Tibial nerve (tissue), 4 donors: Measurements from ENCODE around the gene KRT73. TPM values are rescaled to one million over a fixed set of nuclear protein-coding genes. Genes with fewer than 3 reads are reported as not detected.

Source experiments
- DNase-seq, 2 donors: peaks; one replicate each; pipeline ENCODE4 v3.0.0-alpha.2; 2019; ENCODE audit warnings: low spot score in 2 of 2
- H3K27ac ChIP-seq, 4 donors: fragments of 200-600 bp; sonication (generic) in 3 of 4; one replicate each; pipeline ENCODE4 v1.5.1; 2017 to 2019; ENCODE audit warnings: mild to moderate bottlenecking in 1 of 4
- H3K27me3 ChIP-seq, 2 donors: fragments of 200-600 bp; sonication (generic) in 1 of 2; one replicate each; pipeline versions ENCODE4 v1.5.1 to v1.6.0; 2017 to 2019
- H3K36me3 ChIP-seq, 3 donors: fragments of 200-600 bp; sonication (generic); one replicate each; pipeline ENCODE4 v1.5.1; 2018 to 2019
- H3K4me1 ChIP-seq, 4 donors: fragments of 200-600 bp; sonication (generic) in 3 of 4; one replicate each; pipeline ENCODE4 v1.5.1; 2017 to 2019
- H3K4me3 ChIP-seq, 4 donors: fragments of 200-600 bp; sonication (generic) in 3 of 4; one replicate each; pipeline ENCODE4 v1.5.1; 2017 to 2019; ENCODE audit warnings: mild to moderate bottlenecking in 1 of 4, moderate library complexity in 1 of 4
- H3K9me3 ChIP-seq, 4 donors: fragments of 200-600 bp; sonication (generic) in 3 of 4; one replicate each; pipeline ENCODE4 v1.5.1; 2017 to 2019
- EP300 ChIP-seq, 2 donors: sonication (generic); formaldehyde crosslinking; IDR thresholded peaks; one replicate each; pipeline ENCODE4 v1.6.1; 2017; ENCODE audit warnings: antibody characterized with exemption in 2 of 2, mild to moderate bottlenecking in 1 of 2
- POLR2A ChIP-seq, 2 donors: fragments of 450-650 bp; IDR thresholded peaks; one replicate each; pipeline ENCODE4 v1.6.1; 2017; ENCODE audit warnings: antibody characterized with exemption in 2 of 2, mild to moderate bottlenecking in 2 of 2, moderate library complexity in 2 of 2
- WGBS, 2 donors: methylation state at CpG; one replicate each; pipeline ENCODE4 v1.1.5; 2018; 5-methylcytosine and 5-hydroxymethylcytosine counted together
- total RNA-seq, 4 donors: library from RNA; depleted of rRNA; stranded (reverse); fragments of >200 nt; gene quantifications; one replicate each; pipeline ENCODE4 v1.1.0, GENCODE V29; 2016
- TF ChIP-seq, protein P1 (sequence below), 5 experiments: fragments of 200-600 bp in 3 of 5; fragments of 450-650 bp in 2 of 5; sonication (generic) in 3 of 5; IDR thresholded peaks; one replicate each; pipeline ENCODE4 v1.5.1; 2016 to 2019; ENCODE audit warnings: antibody characterized with exemption in 5 of 5, mild to moderate bottlenecking in 3 of 5, moderate library complexity in 2 of 5

Gene KRT73
- total RNA-seq, 4 donors from 2014 or later: not detected

DNA sequence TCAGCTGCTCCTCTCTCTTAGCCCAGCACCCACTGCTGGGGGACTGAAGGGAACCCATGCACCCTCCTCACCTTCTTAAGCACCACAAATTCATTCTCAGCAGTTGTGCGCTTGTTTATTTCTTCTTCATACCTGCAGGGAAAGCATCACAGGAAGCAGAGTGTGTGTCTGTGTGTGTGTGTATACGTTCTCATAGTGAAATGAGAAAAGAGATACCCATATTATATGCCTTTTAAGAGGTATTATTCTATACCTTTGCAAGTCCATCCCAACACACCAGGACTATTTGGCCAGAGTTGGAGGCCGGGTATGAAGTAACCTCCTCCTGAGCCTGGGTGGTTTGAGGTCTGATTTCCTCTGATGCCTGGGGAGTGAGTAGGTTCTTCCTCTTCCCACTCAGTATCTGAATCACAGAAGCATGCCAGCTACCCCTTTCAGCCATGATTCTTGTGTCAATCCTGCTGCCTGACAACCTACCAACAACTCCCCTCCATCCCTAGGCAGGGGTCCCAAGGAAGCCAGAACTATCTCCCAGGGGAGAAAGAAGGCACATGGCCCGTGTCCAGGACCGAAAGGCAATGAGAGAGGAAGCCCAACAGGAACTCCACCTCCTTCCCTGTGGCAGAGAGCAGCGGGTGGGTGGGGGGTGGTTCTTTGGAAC, 3.0 kb downstream of the KRT73 start:
- H3K4me3 ChIP-seq: no peak overlapping the region
- DNase-seq: no peak
- 52 to 62% methylated on average over 6 of the region's 6 CpGs for WGBS, 2 donors
- no peaks in the 10 kb centered on the region for H3K36me3 ChIP-seq
- no peaks in the 10 kb centered on the region for H3K4me1 ChIP-seq
- no peak overlapping the region for H3K27ac ChIP-seq
- H3K27me3 ChIP-seq: peaks cover 0 to 6% of the 10 kb centered on the region in 2 donors
- TF ChIP-seq EP300 (IDR thresholded peaks at IDR 0.05): no peak
- TF ChIP-seq POLR2A (IDR thresholded peaks at IDR 0.05): no peak
- TF ChIP-seq, protein P1, sequence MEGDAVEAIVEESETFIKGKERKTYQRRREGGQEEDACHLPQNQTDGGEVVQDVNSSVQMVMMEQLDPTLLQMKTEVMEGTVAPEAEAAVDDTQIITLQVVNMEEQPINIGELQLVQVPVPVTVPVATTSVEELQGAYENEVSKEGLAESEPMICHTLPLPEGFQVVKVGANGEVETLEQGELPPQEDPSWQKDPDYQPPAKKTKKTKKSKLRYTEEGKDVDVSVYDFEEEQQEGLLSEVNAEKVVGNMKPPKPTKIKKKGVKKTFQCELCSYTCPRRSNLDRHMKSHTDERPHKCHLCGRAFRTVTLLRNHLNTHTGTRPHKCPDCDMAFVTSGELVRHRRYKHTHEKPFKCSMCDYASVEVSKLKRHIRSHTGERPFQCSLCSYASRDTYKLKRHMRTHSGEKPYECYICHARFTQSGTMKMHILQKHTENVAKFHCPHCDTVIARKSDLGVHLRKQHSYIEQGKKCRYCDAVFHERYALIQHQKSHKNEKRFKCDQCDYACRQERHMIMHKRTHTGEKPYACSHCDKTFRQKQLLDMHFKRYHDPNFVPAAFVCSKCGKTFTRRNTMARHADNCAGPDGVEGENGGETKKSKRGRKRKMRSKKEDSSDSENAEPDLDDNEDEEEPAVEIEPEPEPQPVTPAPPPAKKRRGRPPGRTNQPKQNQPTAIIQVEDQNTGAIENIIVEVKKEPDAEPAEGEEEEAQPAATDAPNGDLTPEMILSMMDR (IDR thresholded peaks at IDR 0.05): no peak
- no peaks in the 10 kb centered on the region for H3K9me3 ChIP-seq

DNA sequence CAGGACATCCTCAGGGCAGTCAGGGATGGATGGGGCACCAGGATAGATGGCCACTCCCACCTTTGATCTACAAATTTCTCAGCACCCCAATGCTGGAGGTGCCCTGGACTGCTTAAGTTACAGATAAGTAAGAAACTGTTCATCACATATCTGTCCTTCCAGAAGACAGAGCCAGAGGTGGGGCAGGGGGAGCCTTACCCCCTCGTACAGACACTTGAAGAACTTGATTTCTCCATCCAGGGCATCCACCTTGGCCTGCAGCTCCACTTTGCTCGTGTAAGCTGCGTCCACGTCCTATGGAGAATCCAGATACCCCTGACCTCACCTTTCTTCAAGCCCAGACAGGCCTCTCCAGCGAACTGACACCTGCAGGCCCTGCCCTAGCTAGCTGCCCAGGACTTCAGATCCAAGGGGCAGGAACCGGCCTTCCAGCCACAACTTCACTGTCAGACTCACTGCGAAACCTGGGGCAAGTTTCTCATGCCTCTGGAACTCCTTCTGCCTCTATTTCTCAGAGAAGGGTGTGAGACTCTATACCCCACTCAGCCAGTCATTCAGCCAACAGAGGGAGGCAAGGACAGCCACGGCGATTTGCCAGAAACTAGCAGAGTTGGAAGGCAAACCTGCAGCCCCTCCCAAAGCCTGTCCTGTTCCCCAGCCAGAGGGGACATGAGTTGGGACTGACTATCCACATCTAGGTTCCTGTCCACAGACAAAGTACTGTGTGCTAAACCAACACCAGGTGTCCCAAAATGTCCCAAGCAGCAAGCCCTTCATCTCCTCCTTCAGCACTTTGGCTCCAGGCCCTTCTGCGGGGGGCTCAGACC, 3.8 kb downstream of the KRT73 start:
- no peaks in the 10 kb centered on the region for H3K9me3 ChIP-seq
- TF ChIP-seq POLR2A (IDR thresholded peaks at IDR 0.05) (no peak), EP300 (IDR thresholded peaks at IDR 0.05) (no peak)
- TF ChIP-seq, protein P1 (IDR thresholded peaks at IDR 0.05): no peak
- H3K27ac ChIP-seq: no peak overlapping the region
- no peaks in the 10 kb centered on the region for H3K4me1 ChIP-seq
- DNase-seq: no peak
- H3K36me3 ChIP-seq: no peaks in the 10 kb centered on the region
- peaks cover 0 to 13% of the 10 kb centered on the region in 2 donors for H3K27me3 ChIP-seq
- no peak overlapping the region for H3K4me3 ChIP-seq
- whole genome bisulfite sequencing, 2 donors: 87 to 89% methylated on average over 10 of the region's 10 CpGs

DNA sequence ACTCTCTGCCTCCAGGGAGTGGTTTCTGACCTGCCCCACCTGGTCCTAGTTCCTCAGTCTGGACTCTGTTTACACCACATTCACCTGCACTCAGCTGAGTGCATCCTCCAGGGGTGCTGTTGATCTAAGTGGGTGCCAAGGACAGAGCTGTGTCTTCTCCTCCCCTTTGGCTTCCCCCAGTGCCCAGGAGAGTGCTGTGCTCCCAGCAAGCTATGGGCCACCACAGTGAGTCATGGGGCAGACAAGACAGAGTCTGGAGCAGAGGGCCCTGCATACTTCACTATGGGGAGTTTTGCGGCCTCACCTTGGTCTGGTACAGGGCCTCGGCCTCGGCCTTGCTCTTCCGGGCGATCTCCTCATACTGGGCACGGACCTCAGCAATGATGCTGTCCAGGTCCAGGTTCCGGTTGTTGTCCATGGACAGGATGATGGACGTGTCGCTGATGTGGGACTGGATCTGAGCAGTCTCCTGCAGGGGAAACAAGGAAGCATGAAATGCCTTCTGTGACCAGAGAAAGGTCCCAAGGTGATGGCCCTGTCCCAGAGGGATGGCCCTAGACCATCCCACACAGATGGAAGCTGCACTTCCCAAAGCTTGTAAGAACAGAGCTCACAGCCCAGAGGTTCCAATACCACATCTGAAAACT, 4.9 kb downstream of the KRT73 start:
- WGBS, 2 donors: 92% methylated on average over 9 of the region's 9 CpGs
- H3K4me3 ChIP-seq: no peak overlapping the region
- H3K36me3 ChIP-seq: no peaks in the 10 kb centered on the region

DNA sequence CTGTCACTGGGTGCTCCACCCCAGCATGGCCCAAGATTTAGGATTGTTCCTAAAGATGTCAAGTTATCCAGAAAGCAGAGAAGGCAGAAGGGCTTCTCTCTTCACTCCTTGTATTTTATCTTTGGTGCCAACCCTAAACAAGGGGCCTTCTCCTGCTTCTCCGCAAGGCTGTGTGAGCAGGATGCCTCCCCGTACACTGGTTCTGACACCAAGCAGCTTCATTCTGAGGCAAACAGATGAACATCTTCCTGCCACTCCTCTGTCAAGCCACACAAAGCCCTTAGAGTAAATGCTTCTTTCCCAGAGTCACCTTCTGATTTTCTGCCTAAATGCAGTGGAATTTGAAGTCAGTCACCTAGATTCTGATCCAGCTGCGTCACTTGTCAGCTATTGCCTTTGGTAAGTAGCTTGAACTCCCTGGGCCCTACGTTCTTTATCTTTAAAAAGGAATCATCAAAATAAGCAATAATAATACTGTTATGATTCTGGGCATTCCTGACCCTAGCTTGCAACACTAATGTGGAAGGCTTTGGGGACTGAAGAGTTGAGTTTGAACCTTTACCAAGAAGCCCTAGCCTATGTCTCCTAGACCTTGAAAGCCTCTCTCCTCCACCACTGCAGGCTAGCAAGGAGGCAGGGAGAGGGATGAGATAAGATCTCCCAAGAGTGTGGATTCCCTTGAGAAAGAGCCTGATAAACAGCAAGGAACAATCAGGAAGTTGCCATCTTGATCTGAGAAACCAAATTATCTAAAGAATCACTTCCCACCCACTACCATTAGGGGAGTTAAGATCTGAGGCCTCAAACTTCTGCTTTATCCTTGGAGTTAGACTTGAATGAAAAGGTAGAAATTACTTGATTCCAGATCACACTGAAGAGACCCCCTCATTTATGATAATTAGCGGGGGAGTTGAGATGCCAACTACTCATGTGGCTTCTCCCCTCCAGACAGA, 5.7 kb downstream of the KRT73 start:
- H3K27ac ChIP-seq: no peak overlapping the region
- 81 to 90% methylated on average over 5 of the region's 5 CpGs for WGBS, 2 donors
- H3K4me1 ChIP-seq: no peaks in the 10 kb centered on the region
- DNase-seq: no peak
- H3K36me3 ChIP-seq: no peaks in the 10 kb centered on the region
- H3K4me3 ChIP-seq: no peak overlapping the region
- H3K27me3 ChIP-seq: peaks cover 0 to 21% of the 10 kb centered on the region in 2 donors
- TF ChIP-seq, protein P1 (IDR thresholded peaks at IDR 0.05): no peak
- TF ChIP-seq POLR2A (IDR thresholded peaks at IDR 0.05): no peak
- no peak for TF ChIP-seq EP300 (IDR thresholded peaks at IDR 0.05)
- no peaks in the 10 kb centered on the region for H3K9me3 ChIP-seq

More for the DNA sequence above, 4.9 kb downstream of the KRT73 start:
- no peak for DNase-seq
- TF ChIP-seq, protein P1 (IDR thresholded peaks at IDR 0.05): no peak
- TF ChIP-seq EP300 (IDR thresholded peaks at IDR 0.05): no peak
- TF ChIP-seq POLR2A (IDR thresholded peaks at IDR 0.05): no peak
- peaks cover 0 to 18% of the 10 kb centered on the region in 2 donors for H3K27me3 ChIP-seq
- no peak overlapping the region for H3K27ac ChIP-seq
- H3K9me3 ChIP-seq: no peaks in the 10 kb centered on the region
- H3K4me1 ChIP-seq: no peaks in the 10 kb centered on the region
